ENCODE data around the gene PPP4R2.

GRCh38 chr3:73101881-73102280, 105.3 kb downstream of the PPP4R2 start:
- TF ChIP-seq CTCF (IDR thresholded peaks at IDR 0.05; ENCODE audit: insufficient read depth, low read length, poor library complexity, severe bottlenecking): no peak
- TF ChIP-seq EZH2phosphoT487 (conservative IDR thresholded peaks at IDR 0.05; ENCODE audit: low read length): no peak
